Stimulated activated CD8-positive, alpha-beta memory T cell treated with anti-CD3 and anti-CD28 coated beads, Interleukin-15, amount 100 ng/mL, for 1 hour (primary cell): ENCODE results near the gene CSNK1D.

ENCODE experiments used
- DNase-seq: peaks from one replicate; pipeline ENCODE4 v3.0.0-alpha.2; 2020; ENCODE audit warnings: low read depth

The CSNK1D gene

GRCh38 chr17:82294064-82294773 lies 20.7 kb upstream of the CSNK1D start:
- DNase-seq, result no peak

- DNase-seq, result peak; percentile 75
Measured at GRCh38 chr17:82292251-82293154, 19.0 kb upstream of the CSNK1D start.

- no peak for DNase-seq
Measured at GRCh38 chr17:82291582-82292250, 18.2 kb upstream of the CSNK1D start.

GRCh38 chr17:82287868-82288801 lies 14.6 kb upstream of the CSNK1D start:
- DNase-seq, result no peak

- DNase-seq, result no peak
Measured at GRCh38 chr17:82287013-82287867, 13.7 kb upstream of the CSNK1D start.

- DNase-seq, result no peak
Measured at GRCh38 chr17:82285141-82285540, 11.6 kb upstream of the CSNK1D start.

- DNase-seq, result no peak
Measured at GRCh38 chr17:82283208-82283749, 9.8 kb upstream of the CSNK1D start.

GRCh38 chr17:82282239-82283207 lies 9.0 kb upstream of the CSNK1D start:
- DNase-seq, result no peak

- DNase-seq, result no peak
Measured at GRCh38 chr17:82281502-82282238, 8.2 kb upstream of the CSNK1D start.

GRCh38 chr17:82281076-82281475 lies 7.6 kb upstream of the CSNK1D start:
- DNase-seq, result no peak

GRCh38 chr17:82280537-82280936 lies 7.0 kb upstream of the CSNK1D start:
- no peak for DNase-seq

GRCh38 chr17:82278786-82279391 lies 5.4 kb upstream of the CSNK1D start:
- no peak for DNase-seq

- no peak for DNase-seq
Measured at GRCh38 chr17:82278308-82278707, 4.8 kb upstream of the CSNK1D start.

- no peak for DNase-seq
Measured at GRCh38 chr17:82277851-82278250, 4.4 kb upstream of the CSNK1D start.

- DNase-seq, result no peak
Measured at GRCh38 chr17:82276938-82277337, 3.4 kb upstream of the CSNK1D start.

- no peak for DNase-seq
Measured at GRCh38 chr17:82275326-82275725, 1.8 kb upstream of the CSNK1D start.

- no peak for DNase-seq
Measured at GRCh38 chr17:82274134-82275020, 877 bp upstream of the CSNK1D start.
